GM21515 (cell line): ENCODE results near the gene SPAAR.
"Not testable (repeated sequence)": the region's sequence is repeated elsewhere in the genome, so short reads cannot be mapped to it uniquely, and the experiment has no call there.

Experiments
- ATAC-seq: cut with Tn5 transposase; IDR thresholded peaks from one replicate; pipeline ENCODE4 v1.9.1; 2021; ENCODE audit not compliant: unreplicated experiment

Gene SPAAR

DNA sequence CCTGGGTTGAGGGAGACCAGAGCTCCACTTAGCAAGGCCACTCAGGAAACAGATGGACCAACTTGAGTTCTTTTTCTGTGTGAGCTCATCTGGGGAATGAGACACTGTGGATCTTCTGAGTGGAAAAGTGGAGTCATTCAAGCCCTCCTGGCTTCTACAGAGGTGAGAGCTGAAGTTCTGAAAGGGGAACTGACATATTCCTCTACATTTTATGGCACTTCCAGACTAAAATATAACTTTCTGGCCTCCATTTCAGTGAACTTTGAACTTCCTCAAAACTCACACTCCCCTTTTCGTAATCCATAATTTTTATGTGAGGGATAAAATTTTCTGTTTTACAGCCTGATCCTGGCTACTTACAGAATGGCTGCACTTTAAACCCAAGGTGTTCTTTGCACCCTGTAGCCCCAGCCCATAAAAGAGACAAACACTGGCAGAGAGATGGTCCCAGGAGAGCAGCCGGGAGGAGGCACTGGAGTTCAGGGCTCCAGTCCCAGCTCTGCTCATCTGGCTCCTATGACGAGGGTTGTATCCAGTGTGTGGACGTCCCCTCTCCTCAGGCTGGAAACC is 10.8 kb downstream of the SPAAR start:
- no peak for ATAC-seq

DNA sequence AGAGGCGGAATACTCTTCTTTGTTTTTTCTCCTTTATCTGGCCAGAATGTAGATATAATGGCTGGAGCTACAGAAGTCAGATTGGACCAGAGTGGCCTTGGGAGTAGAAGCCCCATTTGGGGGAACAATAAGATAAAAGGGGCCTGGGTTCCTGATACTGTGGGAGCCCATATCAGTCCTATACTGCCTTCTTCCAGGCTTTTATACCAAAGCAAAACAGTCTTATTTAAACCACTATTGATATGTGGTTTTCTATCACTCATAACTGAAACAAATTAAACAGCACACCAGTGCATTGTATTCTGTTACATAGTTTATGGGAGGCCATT is 14.3 kb downstream of the SPAAR start:
- no peak for ATAC-seq

DNA sequence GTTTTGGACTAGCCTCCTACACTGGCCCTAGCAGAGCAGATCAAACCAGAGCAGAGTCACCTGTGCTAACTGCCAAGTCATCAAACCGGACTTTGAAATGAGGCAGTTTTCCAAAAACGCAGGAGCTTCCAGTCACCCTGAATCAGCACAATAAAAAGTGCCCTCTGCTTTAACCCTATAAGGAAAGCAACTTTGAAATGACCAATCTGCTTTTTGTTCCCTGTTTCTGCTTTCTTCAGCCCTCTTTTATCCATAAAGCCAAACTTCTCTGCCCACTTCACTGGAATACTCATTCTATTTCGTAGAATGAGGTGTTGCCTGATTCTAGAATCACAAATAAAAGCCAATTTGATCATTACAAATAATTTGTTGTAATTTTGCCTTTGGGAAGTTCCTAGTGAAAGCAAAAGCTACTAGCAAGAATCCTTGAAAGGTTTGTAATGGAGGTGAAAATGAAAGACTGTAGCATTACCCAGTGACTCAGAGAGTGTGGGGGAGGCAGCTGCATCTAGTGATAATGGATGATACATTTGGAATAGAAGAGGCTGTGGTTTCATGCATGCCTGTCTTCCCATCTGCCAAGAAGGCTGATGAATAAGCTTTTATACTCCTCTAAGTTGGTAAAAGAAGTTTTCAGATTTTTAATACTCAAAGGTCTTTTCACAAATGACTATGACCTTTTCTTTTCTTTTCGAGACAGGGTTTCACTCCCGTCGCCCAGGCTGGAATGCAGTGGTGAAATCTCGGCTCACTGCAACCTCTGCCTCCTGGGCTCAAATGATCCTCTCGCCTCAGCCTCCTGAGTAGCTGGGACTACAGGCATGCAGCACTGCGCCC is 14.9 kb downstream of the SPAAR start:
- ATAC-seq, result no peak

DNA sequence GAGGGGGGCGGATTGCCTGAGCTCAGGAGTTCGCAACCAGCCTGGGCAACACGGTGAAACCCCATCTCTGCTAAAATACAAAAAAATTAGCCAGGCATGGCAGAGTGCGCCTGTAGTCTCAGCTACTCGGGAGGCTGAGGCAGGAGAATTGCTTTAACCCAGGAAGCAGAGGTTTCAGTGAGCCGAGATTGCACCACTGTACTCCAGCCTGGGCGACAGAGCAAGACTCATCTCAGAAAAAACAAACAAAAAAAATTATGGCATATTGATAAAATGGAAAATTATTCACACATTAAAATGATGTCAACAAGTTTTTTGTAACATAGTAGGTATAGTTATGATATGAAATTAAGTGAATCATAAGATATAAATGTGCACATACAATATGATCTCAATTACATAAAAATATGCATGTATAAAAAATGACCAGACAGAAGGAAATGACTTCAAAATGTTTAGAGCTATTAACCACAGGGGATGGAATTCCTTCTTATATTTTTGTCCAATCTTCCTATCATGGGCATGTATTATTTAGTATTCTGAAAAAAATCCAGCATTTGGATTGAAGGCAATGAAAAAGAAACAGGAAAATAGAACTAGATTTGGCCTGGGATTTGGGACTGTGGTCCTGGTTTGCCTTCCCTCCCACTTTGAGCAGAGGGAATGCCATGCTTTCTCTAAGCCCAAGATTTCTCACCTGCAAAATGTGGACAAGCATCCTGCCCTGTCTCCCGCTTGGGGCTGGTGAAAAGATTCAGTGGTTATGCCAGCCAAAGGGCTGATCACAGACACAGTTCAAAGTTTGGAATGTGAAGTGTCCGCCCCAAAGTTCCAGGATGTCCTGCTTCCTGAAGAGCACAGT is 19.5 kb downstream of the SPAAR start:
- no peak for ATAC-seq

DNA sequence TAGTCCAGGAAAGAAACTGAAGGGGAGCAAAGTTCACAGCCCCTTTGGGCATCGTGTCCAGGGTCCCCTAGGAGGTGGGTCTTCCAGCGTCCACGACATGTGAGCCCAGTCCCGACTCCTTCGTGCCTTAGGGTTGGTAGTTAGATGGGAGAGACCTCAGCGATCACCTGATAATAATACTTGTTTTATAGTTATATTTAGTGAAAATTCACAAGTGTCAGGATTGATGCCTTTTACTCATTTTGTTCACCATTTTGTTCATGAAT is 20.1 kb downstream of the SPAAR start:
- ATAC-seq, result no peak

DNA sequence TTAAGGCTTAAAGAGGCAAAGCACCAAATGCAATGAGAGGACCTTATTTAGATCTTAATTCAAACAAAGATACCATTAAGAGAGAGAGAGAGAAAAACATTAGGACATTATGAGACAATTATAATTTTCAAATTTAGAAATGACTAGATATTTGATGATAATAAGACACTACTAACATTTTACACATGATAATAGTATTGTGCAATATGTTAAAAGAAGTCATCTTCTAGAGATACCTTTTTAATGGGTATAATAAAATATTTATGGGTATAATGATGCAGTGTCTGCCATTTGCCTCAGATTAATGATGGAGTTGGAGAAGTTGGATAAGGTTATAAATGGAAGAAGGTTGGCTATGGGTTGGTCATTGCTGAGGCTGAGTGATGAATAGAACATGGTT is 21.2 kb downstream of the SPAAR start:
- no peak for ATAC-seq

DNA sequence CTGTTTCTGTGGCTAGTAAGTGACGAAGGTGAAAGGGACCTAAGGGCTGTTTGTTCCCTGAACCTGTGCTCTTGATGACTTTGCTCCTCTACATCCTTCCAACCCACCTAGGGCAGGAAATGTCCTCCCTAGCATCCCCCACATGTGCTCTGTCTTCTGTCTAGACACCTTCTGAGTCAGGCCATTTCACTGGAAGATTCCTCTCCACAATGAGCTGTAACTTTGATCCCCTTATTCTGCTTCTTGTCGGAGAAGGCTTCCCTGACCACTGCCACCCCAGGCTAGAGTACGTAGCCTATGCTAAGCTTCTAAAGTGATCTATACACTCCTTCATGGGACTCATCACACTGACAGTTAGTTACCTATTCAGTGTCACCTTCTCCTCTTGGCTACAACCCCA is 21.7 kb downstream of the SPAAR start:
- no peak for ATAC-seq

DNA sequence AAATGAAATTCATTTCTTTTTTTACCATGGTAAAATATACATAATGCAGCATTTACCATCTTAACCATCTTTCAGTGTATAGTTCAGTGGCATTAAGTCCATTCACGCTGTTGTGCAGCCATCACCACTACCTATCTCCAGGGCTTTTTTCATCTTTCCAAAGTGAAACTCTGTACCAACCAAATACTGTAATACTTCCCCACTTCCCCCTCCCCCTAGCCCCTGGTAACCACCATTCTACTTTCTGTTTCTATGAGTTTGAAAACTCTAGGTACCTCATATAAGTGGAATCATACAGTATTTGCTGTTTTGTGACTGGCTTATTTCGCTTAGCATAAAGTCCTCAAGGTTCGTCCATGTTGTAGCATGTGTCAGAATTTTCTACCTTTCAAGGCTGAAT is 23.4 kb downstream of the SPAAR start:
- no peak for ATAC-seq

DNA sequence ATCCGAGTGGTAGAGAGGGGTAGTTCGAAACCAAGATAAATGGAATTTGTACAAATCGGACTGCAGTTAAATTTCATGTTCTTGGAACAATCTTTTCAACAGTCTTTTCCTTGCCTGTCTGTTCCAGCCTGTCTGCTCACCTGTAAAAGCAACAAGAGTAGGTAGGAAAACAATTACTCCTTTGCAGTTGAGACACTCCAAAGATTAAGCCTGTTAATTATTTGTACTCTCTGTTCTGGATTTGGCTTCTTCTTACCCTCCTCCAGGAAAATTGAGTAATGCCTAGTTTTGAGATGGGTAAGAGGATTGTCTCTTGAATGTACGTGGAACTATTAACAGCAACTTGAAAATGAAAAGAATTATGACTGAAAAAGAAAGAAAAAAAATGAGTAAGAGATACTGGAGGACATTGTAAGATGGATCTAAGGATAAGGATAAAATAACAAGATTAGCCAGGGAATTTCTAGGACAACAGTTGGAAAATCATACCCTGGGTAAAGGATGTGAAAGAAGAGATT is 24.3 kb downstream of the SPAAR start:
- no peak for ATAC-seq

DNA sequence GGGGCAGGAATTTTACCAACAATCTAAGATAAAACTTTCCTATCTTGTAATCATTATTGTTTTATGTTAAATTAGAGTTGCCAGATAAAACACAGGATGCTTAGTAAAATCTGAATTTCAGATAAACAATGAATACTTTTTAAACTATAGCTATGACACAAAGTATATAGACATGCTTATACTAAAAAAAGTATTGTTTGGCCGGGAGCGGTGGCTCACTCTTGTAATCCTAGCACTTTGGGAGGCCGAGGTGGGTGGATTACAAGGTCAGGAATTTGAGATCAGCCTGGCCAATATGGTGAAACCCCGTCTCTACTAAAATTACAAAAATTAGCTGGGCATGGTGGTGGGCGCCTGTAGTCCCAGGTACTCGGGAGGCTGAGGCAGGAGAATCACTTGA is 24.8 kb downstream of the SPAAR start:
- not testable (repeated sequence) for ATAC-seq

DNA sequence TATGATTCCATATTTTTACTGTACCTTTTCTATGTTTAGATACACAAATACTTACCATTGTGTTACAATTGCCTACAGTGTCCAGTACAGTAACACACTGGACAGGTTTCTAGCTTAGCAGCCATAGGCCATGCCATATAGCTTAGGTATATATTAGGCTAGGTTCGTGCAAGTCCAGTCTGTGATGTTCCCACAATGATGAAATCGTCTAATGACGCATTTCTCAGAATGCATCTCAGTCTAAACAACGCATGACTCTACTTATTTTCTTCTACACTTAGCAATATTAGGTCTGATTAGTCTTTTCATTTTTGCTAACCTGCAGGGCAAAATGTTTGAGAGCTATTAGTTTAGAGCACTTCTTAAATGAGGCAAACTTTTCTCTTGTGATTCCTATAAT is 26.0 kb downstream of the SPAAR start:
- ATAC-seq, result no peak

DNA sequence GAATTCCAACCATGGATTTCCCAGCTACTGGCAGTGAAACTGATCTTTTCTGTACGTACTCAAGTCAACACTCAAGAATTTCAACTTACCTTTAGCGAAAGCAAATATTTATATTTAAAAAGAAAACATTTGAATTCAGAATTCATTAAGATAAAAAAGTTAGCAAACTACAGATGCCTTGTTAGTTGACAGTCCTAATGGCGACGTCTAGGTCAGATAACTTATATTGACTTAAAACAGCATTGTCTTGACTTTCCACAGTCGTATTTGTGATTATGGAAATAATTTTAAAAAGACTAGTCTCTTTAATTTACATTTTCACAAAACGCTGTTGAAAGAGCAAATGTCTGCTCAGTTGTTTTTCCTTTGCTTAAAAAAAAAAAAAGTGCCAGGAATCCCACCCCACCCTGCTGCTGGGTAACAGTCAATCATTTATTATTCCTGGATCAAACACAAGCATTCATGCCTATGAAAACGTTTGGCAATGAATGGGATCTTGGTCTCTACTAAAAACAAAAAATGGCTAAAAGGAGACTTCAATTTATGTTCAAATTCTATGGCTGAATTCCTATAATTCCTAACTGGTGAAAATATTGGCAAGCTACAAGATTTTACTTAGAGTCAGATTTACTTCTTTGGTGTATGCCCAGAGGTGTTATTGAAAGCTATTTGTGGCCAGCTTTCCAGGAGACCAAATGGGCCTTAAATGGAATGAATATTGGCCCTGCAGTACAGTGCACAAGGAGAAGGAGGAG is 26.6 kb downstream of the SPAAR start:
- ATAC-seq, result no peak

DNA sequence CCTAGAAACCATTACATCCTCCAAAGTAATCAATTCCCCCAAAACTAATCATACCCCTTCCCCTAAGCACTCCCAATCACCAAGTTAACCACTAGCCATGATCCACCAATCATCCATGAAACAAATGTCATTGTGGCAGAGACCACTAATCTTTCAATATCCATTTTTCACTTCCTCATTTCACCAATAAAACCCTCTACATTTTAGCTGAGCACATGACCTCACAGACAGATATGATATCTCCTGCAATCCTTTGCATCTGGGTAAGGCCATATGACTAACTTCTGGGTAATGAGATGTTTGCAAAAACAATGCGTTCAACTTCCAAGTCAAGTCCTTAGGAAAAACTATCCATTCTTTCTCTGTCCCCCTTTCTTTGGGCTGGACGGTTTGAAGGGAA is 27.9 kb downstream of the SPAAR start:
- no peak for ATAC-seq

DNA sequence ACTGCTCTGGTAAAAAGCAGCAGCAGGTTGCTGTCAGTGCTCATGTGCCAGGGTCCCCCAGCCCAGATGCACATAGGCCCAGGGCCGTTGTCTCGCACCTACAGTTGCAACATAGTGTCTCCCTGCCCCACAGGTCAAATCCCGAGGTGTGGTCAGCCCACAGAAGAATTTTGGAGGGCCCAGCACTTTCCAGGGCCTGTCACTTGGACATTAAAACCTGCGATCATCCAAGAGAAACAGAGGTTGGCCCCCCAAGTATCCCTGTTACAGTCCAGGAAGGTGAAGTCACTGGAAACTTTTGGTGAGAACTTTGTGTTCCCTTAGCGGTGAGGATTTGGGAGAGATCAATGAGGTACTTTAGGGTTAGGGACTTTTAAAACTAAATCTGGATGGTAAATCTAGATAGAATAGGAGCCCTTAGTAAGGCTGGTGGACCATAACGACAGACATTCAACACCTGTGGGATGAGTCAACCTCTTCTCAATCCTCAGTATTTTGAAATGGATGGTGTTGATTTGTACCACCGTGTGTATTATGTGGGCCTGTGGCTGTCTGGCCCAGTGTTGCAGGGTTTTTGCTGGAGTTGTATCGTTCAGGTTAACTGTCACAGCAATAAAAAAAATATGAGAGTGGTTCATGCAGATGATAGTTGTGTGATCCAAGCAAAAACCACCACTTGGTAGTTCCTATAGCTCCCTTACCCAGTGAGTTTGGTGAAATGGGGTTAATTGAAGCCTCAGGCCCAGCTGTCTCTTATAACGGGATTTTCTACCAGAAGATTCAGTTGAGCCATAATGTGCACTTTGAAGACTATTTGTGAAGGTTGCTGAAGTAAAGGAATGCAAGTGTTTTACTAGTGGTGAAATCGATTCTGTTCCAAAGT is 29.4 kb downstream of the SPAAR start:
- no peak for ATAC-seq

DNA sequence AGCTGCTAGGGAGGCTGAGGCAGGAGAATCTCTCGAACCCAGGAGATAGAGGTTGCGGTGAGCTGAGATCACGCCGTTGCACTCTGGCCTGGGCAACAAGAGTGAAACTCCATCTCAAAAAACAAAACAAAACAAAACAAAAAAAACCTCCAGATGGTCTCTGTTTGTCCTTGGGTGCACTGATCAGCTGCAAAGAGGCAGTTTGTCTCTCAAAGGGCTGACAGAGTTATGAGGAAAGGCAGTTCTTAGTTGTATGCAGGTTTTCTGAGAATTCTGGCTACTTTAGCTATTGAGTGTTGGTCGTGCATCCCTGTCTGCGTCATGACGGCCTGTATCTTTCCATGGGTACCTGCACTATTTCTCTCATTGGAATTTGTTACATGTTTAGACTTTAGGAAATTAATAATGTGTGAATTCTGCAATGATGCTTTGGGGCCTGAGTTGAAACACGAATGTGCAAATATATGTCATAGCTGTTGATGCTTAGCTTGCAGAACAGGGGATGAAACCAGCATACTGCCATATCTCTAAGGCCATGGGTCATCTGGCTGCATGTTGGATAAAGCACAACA is 30.5 kb downstream of the SPAAR start:
- no peak for ATAC-seq

DNA sequence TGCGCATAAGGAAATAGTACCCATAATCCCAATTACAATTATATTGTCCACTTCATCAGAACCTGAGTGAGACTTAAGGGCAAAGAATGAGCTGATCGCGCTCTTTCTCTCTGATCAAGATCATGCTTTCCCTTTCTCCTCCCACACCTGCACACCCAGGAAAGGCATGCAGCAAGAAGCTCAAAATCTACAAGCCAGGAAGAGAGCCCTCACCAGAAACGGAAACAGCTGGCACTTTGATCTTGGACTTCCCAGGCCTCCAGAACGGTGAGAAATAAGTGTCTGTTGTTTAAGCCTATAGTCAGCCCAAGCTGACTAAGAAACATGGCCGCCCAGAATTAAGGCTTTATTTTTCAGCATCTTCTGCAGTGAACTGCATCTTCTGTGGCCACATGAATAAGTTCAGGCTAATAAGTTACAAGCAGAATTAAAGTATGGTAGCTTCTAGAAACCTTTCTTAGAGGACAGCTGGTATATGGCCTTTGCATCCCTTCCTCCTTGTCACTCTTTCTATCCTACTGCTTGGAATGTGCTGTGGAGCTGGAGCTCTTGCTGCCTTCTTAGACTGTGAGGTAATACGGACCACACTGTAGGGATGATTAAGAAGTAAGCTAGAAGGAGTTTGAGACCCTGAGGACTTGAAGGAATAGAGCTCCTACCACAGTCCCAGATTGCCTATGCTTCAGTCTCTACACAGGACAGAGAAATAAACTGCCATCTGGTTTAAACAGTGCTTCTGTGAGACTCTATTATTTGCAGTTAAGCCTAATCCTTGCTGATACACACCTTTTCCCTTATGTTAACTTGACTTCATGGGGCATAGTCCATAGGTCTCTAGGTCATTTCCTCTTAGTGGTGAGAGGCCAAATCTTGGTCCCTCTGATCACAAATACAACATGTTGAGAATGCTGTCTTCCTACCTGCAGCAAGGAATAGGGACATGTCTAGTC is 31.4 kb downstream of the SPAAR start:
- ATAC-seq, result no peak

DNA sequence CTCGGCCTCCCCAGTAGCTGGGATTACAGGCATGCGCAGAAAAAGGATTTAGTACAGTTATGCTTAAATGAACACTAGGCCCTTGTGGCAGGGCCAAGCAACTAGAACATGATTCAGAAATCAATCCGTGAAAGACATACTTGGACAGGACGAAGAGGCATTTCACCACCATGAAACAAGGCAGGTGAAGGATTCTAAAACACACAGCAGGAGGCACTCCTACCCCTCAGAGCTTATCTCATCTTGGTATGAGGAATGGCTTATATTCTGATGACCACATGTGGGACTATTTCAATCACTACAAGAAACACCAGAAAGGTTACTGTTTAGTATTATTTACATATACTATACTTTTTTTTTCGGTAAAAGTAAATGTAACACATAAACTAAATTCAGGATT is 33.0 kb downstream of the SPAAR start:
- ATAC-seq, result no peak

DNA sequence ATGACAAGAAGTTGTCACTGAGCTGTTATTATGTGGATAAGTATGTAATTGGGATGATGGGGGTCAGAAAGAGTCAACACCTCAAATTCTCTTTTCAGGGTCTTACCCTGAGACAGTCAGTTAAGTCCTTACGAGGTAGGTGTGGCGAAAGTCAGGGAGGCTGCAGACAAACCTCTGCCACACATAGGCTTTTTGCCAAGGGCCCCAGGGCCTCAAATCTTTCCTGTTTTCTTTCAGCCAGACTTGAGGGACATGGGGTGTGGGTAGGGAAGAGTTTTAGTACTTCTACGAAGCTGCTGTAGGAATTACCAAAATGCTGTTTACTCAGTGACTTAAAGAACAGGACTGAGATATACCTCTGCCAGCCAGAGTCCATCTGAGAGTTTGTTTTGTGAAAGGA is 34.9 kb downstream of the SPAAR start:
- ATAC-seq, result no peak

DNA sequence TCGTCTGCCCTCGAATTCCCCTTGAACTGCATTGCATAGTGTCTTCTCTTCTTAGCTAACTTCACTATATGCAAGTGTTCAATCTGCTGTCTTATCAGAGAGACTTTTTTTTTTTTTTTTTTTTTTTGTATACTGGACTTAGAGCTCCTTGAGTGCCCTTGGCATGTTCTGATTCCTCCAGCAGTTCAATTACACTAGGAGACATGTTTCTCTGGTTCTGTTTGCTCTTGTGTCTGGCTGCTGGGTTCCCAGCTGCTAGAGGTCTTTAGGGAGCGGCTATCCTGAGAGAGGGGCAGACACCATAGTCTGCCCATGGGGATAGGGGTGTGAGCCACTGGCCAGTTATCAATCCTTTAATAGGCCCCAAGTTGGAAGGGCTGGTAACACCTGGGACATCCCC is 35.6 kb downstream of the SPAAR start:
- no peak for ATAC-seq
